Natural killer cell (primary cell): ENCODE data around the gene PRR5L. TPM values are rescaled to one million over a fixed set of nuclear protein-coding genes. Genes with fewer than 3 reads are reported as not detected.
"Not testable (repeated sequence)": the region's sequence is repeated elsewhere in the genome, so short reads cannot be mapped to it uniquely, and the experiment has no call there.

Experiments used
- ATAC-seq, 3 donors: fragments of 150-1000 bp in 2 of 3; fragments of 200-7000 bp in 1 of 3; cut with Tn5 transposase; 1 replicate in 1 of 3; 2 replicates in 2 of 3; pipeline ENCODE4 v1.10.0; 2021; ENCODE audit warnings: mild to moderate bottlenecking in 2 of 3, moderate library complexity in 2 of 3
- DNase-seq, 2 donors: peaks; one replicate each; pipeline versions ENCODE4 v3.0.0 to v3.0.0-alpha.2; 2013 to 2021; ENCODE audit warnings: mixed read lengths in 1 of 2
- H3K27ac ChIP-seq: one replicate; pipeline ENCODE4 v1.5.1; 2013; ENCODE audit warnings: mild to moderate bottlenecking, low read length
- H3K27me3 ChIP-seq: one replicate; pipeline ENCODE4 v1.6.1; 2013; ENCODE audit warnings: low read length; ENCODE audit not compliant: control insufficient read depth, insufficient read depth
- H3K36me3 ChIP-seq: one replicate; pipeline ENCODE4 v1.6.1; 2013; ENCODE audit warnings: low read length; ENCODE audit not compliant: control insufficient read depth, insufficient read depth
- H3K4me1 ChIP-seq: one replicate; pipeline ENCODE4 v1.6.1; 2013; ENCODE audit warnings: low read length; ENCODE audit not compliant: control insufficient read depth, insufficient read depth
- H3K4me3 ChIP-seq: one replicate; pipeline ENCODE4 v1.5.1; 2013; ENCODE audit warnings: low read length
- H3K9me3 ChIP-seq: one replicate; pipeline ENCODE4 v1.6.1; 2013; ENCODE audit warnings: low read length; ENCODE audit not compliant: control insufficient read depth, insufficient read depth
- H3K27ac Mint-ChIP-seq, 2 donors: one replicate each; pipeline ENCODE4 v1.8.0; 2022; ENCODE audit warnings: mild to moderate bottlenecking in 2 of 2, mixed read lengths in 2 of 2, moderate library complexity in 1 of 2
- H3K27me3 Mint-ChIP-seq, 2 donors: one replicate each; pipeline ENCODE4 v1.8.0; 2022; ENCODE audit warnings: low read depth in 2 of 2, mixed read lengths in 2 of 2
- H3K36me3 Mint-ChIP-seq: one replicate; pipeline ENCODE4 v1.8.0; 2022; ENCODE audit warnings: mixed read lengths
- H3K4me1 Mint-ChIP-seq, 2 donors: one replicate each; pipeline ENCODE4 v1.8.0; 2022; ENCODE audit warnings: mixed read lengths in 2 of 2
- H3K4me3 Mint-ChIP-seq: one replicate; pipeline ENCODE4 v1.8.0; 2022; ENCODE audit warnings: mild to moderate bottlenecking, moderate library complexity, mixed read lengths
- H3K9me3 Mint-ChIP-seq, 2 donors: one replicate each; pipeline ENCODE4 v1.8.0; 2022; ENCODE audit warnings: mixed read lengths in 2 of 2
- CTCF ChIP-seq: fragments of 200-600 bp; IDR thresholded peaks from one replicate; pipeline ENCODE4 v1.8.0; 2022; ENCODE audit warnings: antibody characterized with exemption
- WGBS: methylation state at CpG from one replicate; pipeline ENCODE4 v1.1.7; 2013; ENCODE audit warnings: missing lambda C conversion rate; ENCODE audit not compliant: insufficient coverage; 5-methylcytosine and 5-hydroxymethylcytosine counted together
- intact Hi-C: fragments of 100-400 bp; cut with micrococcal nuclease; formaldehyde crosslinking; loops from one replicate; pipeline ENCODE4 v1.14.2; 2022
- total RNA-seq, 4 donors: library from RNA; stranded (reverse); fragments of 120-200 nt in 1 of 4; gene quantifications; one replicate each; pipeline versions ENCODE4 v1.2.3 to v1.2.4, GENCODE V29; 2013 to 2022

PRR5L gene
- total RNA-seq, 3 donors from 2014 or later (not counting 1 experiment from before 2014, with no cell fraction given), result 128 to 367 (median 303) TPM

DNA sequence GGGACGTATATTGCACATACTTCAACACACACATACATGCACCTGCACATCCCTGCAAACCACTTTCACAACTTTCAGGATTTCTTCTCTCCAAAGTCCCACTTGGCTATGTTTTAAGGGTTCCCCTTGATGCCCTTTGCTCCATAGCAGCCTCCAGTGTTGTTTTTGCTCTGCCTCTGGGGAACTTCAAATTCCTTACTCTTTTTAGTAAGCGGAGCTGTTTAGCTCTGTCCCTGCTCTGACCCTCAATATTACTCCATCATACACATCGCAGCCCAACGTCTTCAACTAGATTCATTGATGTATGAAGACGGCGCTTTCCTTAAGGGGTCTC is 18.3 kb downstream of the PRR5L start:
- H3K27ac ChIP-seq, result no peak overlapping the region
- Mint-ChIP-seq H3K4me3 (no peak overlapping the region), H3K36me3 (no peaks in the 10 kb centered on the region), H3K4me1 (no peaks in the 10 kb centered on the region), H3K27me3 (peaks cover 23 to 57% of the 10 kb centered on the region in 2 donors), H3K9me3 (no peaks in the 10 kb centered on the region), H3K27ac (no peak overlapping the region)
- ATAC-seq, result no peak
- TF ChIP-seq CTCF, result no peak
- intact Hi-C loops, result no loop called here
- no peaks in the 10 kb centered on the region for H3K36me3 ChIP-seq
- no peaks in the 10 kb centered on the region for H3K9me3 ChIP-seq
- WGBS, result 89% methylated on average over 5 of the region's 6 CpGs
- no peaks in the 10 kb centered on the region for H3K4me1 ChIP-seq
- DNase-seq, result no peak
- no peaks in the 10 kb centered on the region for H3K27me3 ChIP-seq
- no peak overlapping the region for H3K4me3 ChIP-seq

DNA sequence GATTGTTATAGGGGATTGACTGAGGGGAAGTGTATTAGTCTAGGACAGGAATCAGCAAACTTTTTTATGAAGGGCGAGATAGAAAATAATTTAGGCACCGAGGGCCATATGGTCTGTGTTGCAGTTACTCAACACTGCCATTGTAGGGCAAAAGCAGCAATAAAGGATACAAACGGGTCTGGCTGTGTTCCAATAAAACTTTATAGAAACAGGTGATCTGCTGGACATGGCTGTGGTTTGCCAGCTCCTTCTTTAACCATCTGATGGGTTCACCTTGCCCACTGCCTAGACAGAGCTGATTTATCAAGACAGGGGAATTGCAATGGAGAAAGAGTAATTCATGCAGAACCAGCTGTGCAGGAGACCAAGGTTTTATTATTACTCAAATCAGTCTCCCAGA is 20.0 kb downstream of the PRR5L start:
- Histone ChIP-seq H3K9me3 (no peaks in the 10 kb centered on the region), H3K27ac (no peak overlapping the region), H3K4me3 (no peak overlapping the region), H3K36me3 (no peaks in the 10 kb centered on the region), H3K27me3 (no peaks in the 10 kb centered on the region), H3K4me1 (no peaks in the 10 kb centered on the region)
- intact Hi-C loops, result no loop called here
- Mint-ChIP-seq H3K27me3 (peaks cover 23 to 57% of the 10 kb centered on the region in 2 donors), H3K4me1 (no peaks in the 10 kb centered on the region), H3K9me3 (no peaks in the 10 kb centered on the region), H3K36me3 (no peaks in the 10 kb centered on the region), H3K4me3 (no peak overlapping the region), H3K27ac (no peak overlapping the region)
- DNase-seq (no peak), ATAC-seq (no peak)
- TF ChIP-seq CTCF, result no peak
- WGBS, result 85% methylated on average over 3 of the region's 3 CpGs

- Mint-ChIP-seq H3K36me3 (no peaks in the 10 kb centered on the region), H3K27ac (no peak overlapping the region), H3K4me1 (no peaks in the 10 kb centered on the region), H3K4me3 (no peak overlapping the region), H3K27me3 (peaks cover 19 to 45% of the 10 kb centered on the region in 2 donors), H3K9me3 (no peaks in the 10 kb centered on the region)
- no peak overlapping the region for H3K27ac ChIP-seq
- ATAC-seq (no peak), DNase-seq (no peak)
- no peaks in the 10 kb centered on the region for H3K9me3 ChIP-seq
- intact Hi-C loops, result no loop called here
- 83% methylated on average over 2 of the region's 2 CpGs for WGBS
- H3K4me1 ChIP-seq, result no peaks in the 10 kb centered on the region
- no peak for TF ChIP-seq CTCF
- no peak overlapping the region for H3K4me3 ChIP-seq
- H3K27me3 ChIP-seq, result no peaks in the 10 kb centered on the region
- no peaks in the 10 kb centered on the region for H3K36me3 ChIP-seq
Observed at GRCh38 chr11:36317992-36318391, 21.9 kb downstream of the PRR5L start.

GRCh38 chr11:36324956-36325355 is 28.9 kb downstream of the PRR5L start:
- H3K9me3 ChIP-seq, H3K9me3 Mint-ChIP-seq, H3K36me3 Mint-ChIP-seq, ATAC-seq, H3K4me1 ChIP-seq, H3K27me3 Mint-ChIP-seq, H3K27ac ChIP-seq, H3K4me1 Mint-ChIP-seq, H3K4me3 ChIP-seq, H3K27ac Mint-ChIP-seq, H3K36me3 ChIP-seq, H3K27me3 ChIP-seq, H3K4me3 Mint-ChIP-seq, DNase-seq, intact Hi-C loops: not testable (repeated sequence)
- WGBS, result 96% methylated on average over 15 of the region's 15 CpGs

DNA sequence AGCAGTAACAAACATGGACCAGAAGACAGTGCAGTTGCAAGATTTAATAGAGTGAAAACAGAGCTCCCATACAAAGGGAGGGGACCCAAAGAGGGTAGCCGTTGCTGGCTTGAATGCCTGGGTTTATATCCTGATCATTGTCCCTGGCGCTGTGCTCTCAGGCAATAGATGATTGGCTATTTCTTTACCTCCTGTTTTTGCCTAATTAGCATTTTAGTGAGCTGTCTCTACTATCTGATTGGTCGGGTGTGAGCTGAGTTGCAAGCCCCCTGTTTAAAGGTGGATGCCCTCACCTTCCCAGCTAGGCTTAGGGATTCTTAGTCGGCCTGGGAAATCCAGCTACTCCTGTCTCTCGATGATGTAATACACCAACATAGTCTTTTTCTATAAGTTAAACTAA is 29.3 kb downstream of the PRR5L start:
- H3K4me1 ChIP-seq, H3K4me3 Mint-ChIP-seq, H3K27ac Mint-ChIP-seq, H3K27me3 ChIP-seq, ATAC-seq, intact Hi-C loops, DNase-seq, H3K36me3 Mint-ChIP-seq, H3K4me3 ChIP-seq, H3K27me3 Mint-ChIP-seq, H3K36me3 ChIP-seq, H3K4me1 Mint-ChIP-seq, H3K27ac ChIP-seq, H3K9me3 ChIP-seq, H3K9me3 Mint-ChIP-seq: not testable (repeated sequence)
- WGBS, result 94% methylated on average over 3 of the region's 5 CpGs
